Natural killer cell treated with Interleukin-12 subunit alpha and Interleukin-12 subunit beta and Interleukin-15 and Interleukin-18, amount 100 ng/mL, for 72 hours (primary cell): ENCODE results near the gene AUTS2. TPM values are rescaled to one million over a fixed set of nuclear protein-coding genes. Genes with fewer than 3 reads are reported as not detected.

ENCODE experiments used
- ATAC-seq, 2 donors: fragments of 150-1000 bp; cut with Tn5 transposase in 1 of 2; sonication (Bioruptor Pico), chemical (Tn5 transposase) in 1 of 2; 2 replicates each; pipeline ENCODE4 v1.10.0; 2021
- DNase-seq: peaks from one replicate; pipeline ENCODE4 v3.0.0; 2022; ENCODE audit warnings: low spot score
- H3K27ac Mint-ChIP-seq, 2 donors: 1 replicate in 1 of 2; 2 replicates in 1 of 2; pipeline ENCODE4 v1.8.0; 2022; ENCODE audit warnings: mixed read lengths in 2 of 2, mild to moderate bottlenecking in 1 of 2, moderate library complexity in 1 of 2
- H3K27me3 Mint-ChIP-seq, 2 donors: 1 replicate in 1 of 2; 2 replicates in 1 of 2; pipeline ENCODE4 v1.8.0; 2022; ENCODE audit warnings: mixed read lengths in 2 of 2
- H3K36me3 Mint-ChIP-seq: one replicate; pipeline ENCODE4 v1.8.0; 2022; ENCODE audit warnings: mixed read lengths
- H3K4me1 Mint-ChIP-seq, 2 donors: 1 replicate in 1 of 2; 2 replicates in 1 of 2; pipeline ENCODE4 v1.8.0; 2022; ENCODE audit warnings: low read depth in 2 of 2, mixed read lengths in 2 of 2, mild to moderate bottlenecking in 1 of 2
- H3K4me3 Mint-ChIP-seq: one replicate; pipeline ENCODE4 v1.8.0; 2022; ENCODE audit warnings: mixed read lengths
- H3K9me3 Mint-ChIP-seq: 2 replicates; pipeline ENCODE4 v1.8.0; 2022; ENCODE audit warnings: mixed read lengths
- total RNA-seq, 2 donors: library from RNA; stranded (reverse); gene quantifications; one replicate each; pipeline ENCODE4 v1.2.3, GENCODE V29; 2022

Gene AUTS2
- total RNA-seq, 2 donors from 2014 or later: 14.3 to 43.0 TPM

DNA sequence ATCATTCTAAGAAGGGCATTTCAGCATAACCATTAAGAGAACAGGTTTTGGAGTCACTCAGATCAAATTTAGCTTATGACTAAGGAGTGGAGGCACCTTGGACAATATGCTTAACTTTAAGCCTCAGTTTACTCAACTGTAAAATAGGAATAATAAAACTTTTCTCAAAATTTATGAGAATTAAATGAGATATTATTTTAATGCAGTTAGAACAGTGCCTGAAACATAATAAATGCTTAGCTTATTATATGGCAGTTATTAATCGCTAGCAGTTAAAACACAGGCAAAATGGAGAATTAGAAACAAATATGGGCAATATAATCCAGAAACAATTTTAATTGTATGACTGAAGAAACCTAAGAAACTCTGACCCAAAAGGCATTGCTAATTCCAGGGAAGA, 2.9 kb upstream of the AUTS2 start:
- Mint-ChIP-seq H3K4me1 (peaks cover 6 to 14% of the 10 kb centered on the region in 2 donors), H3K4me3 (no peak overlapping the region), H3K9me3 (no peaks in the 10 kb centered on the region), H3K36me3 (no peaks in the 10 kb centered on the region), H3K27me3 (peaks cover 6% of the 10 kb centered on the region in 2 donors), H3K27ac (no peak overlapping the region)
- DNase-seq (no peak), ATAC-seq (no peak)

DNA sequence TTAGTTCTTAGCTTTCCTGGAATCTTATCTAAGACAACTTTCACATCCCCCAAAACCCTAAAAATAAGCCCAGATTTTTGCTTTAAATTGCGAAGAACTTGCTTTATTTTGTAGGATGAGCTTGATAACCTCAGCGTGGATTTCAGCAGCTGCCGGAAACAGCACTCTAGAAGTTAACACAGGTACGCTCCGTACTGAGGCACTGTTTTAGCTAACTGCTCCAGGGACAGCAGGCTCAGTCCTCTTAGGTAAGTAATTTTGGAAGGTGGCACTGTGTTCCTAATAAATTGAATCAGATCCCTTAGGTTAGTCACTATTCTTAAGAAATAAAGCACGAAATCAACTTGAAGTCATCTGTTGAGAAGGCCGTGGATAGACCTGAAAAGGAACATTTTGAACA, 2.2 kb upstream of the AUTS2 start:
- ATAC-seq (no peak), DNase-seq (no peak)
- no peak overlapping the region for H3K27ac Mint-ChIP-seq
- H3K4me1 Mint-ChIP-seq: peaks cover 7 to 14% of the 10 kb centered on the region in 2 donors
- no peak overlapping the region for H3K4me3 Mint-ChIP-seq
- no peaks in the 10 kb centered on the region for H3K36me3 Mint-ChIP-seq
- peaks cover 0 to 3% of the 10 kb centered on the region in 2 donors for H3K27me3 Mint-ChIP-seq
- H3K9me3 Mint-ChIP-seq: no peaks in the 10 kb centered on the region

DNA sequence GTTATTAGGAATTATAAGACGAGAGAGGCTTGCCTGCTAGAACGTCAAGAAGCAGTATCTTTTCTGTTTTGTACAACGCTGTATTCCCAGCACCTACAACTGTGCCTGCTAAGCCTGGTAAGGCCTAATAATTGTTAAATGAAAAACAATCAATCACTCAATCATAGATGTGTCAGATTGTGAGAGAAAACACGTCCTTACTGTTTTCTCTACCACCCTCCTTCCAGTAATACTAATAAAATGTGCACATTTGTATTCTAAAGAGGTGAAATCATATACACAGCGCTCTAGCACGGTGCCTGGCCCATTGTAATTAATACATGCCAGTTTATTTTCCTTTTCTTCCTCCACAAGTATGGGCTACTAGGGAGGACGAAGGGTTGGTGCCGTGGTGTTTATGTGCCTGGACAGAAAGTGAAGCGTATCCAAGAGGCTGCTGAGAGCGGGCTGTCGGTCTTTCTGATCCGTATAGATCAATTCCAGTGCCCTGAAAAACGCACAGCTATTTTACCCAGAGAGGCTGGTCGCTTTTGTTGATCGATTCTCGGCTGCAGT, 1.5 kb upstream of the AUTS2 start:
- Mint-ChIP-seq H3K4me3 (peak overlapping the region; percentile 72), H3K27ac (no peak overlapping the region), H3K36me3 (no peaks in the 10 kb centered on the region), H3K27me3 (peaks cover 0 to 3% of the 10 kb centered on the region in 2 donors), H3K4me1 (peaks cover 7 to 14% of the 10 kb centered on the region in 2 donors), H3K9me3 (no peaks in the 10 kb centered on the region)
- DNase-seq: no peak
- ATAC-seq: no peak

DNA sequence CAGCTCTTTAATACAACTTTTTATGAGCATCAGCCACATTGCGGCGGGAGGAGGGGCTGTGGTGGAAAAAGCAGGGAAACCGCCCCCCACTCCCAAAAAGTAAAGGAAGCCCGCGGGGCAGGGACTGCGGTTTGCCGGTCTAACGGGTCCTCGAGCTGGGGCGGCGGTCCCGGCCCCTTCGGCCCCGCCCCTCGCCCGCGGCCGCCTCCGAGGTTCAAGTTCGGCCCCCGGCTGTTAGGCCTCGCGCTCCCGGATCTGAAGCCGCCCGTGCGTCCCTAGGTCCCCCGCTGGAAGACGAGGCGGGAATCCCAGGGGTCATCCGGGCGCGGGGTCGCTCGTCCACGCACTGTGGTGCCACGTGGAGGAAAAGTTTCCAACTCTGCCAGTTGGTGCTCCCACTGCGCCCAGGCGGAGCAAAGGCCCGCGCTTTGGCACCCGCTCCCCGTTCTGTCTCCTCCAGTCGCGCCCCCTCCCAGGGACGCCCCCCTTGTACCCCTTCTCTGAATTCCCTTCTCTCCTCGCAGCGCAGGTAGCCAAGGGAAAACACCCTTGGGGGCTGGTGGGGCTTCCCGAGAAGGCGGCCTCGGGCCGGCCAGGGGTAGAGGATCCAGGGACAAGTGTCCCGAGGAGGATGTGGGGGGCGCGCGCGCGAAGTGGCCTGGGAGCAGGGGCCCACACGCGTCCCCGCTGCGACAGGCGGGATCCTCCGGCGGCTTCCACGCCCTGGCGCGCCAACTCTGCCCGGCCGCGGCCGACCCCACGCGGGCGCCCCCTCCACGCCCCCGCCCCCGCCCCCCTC, 798 bp upstream of the AUTS2 start:
- ATAC-seq (peak; percentile 2 to 7), DNase-seq (peak; percentile 64)
- Mint-ChIP-seq H3K36me3 (no peaks in the 10 kb centered on the region), H3K4me1 (peaks cover 7 to 14% of the 10 kb centered on the region in 2 donors), H3K9me3 (no peaks in the 10 kb centered on the region), H3K27ac (no peak overlapping the region), H3K4me3 (peak overlapping the region; percentile 72), H3K27me3 (peaks cover 0 to 3% of the 10 kb centered on the region in 2 donors)

DNA sequence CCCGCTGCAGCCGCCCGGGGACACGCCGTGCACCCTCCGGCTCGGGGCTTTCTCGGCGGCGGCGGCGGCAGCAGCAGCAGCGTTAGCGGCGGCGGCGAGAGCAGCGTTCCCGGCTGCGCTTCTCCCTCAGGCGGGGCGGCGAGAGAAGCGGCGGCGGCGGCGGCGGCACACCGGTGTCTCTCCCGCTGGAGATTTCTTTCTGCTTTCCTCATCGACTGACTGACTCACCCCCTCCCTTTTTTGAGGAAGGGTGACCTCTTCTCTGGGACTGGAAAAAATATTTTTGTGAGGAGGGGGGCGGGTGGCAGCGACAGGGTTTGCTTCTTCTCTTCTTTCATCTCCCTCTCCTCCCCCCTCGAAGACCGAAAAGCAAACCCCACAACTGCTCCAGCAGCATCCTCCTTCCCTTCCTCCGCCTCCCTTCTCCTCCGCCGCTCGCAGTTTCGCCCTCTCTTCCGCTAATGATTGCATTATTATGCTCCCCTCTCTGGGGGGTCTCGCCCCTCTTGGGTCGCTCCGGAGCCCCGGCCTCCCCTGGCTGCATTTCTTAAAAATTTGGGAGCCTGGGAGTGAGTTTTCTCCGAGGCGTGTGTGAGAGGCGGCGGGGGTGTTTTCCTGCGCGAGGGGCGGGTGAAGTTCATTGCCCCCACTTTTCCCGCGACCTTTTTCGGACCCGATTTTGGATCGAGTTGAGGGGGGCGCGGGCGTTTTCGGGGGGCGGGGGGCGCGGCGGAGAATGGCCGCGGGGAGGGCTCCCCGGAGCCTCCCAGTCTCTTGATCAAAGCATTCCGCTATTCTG, 411 bp downstream of the AUTS2 start:
- DNase-seq (no peak), ATAC-seq (no peak)
- no peaks in the 10 kb centered on the region for H3K9me3 Mint-ChIP-seq
- H3K36me3 Mint-ChIP-seq: no peaks in the 10 kb centered on the region
- H3K27ac Mint-ChIP-seq: peak overlapping the region; percentile 39 to 65
- peaks cover 7 to 14% of the 10 kb centered on the region in 2 donors for H3K4me1 Mint-ChIP-seq
- H3K27me3 Mint-ChIP-seq: peaks cover 0 to 3% of the 10 kb centered on the region in 2 donors
- no peak overlapping the region for H3K4me3 Mint-ChIP-seq

DNA sequence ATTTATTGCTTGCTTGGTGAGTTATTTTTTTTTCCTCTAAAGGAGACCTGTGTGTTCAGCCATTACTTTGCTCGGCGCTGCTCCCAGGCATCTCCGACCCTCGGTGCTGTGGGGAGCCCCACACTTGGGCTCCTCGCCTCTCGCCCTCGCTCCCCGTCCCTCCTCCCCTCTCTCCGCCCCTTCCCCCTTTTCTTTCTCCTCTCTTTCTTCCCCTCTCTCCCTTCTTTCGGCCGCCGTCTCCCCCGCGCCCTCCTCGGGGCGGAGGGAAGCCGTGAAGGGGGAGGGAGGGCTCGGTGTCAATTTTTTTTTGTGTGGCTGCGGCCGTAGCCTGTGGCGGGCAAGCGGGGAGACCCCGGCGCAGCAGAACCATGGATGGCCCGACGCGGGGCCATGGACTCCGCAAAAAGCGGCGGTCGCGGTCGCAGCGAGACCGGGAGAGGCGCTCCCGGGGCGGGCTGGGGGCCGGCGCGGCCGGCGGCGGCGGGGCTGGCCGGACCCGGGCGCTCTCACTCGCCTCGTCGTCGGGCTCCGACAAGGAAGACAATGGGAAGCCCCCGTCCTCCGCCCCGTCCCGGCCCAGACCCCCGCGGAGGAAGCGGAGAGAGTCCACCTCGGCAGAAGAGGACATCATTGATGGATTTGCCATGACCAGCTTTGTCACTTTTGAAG, 1.1 kb downstream of the AUTS2 start:
- H3K4me1 Mint-ChIP-seq: peaks cover 7 to 14% of the 10 kb centered on the region in 2 donors
- H3K9me3 Mint-ChIP-seq: no peaks in the 10 kb centered on the region
- H3K27me3 Mint-ChIP-seq: peaks cover 0 to 3% of the 10 kb centered on the region in 2 donors
- no peak for ATAC-seq
- peak overlapping the region in 1 of 2 donors; percentile 65 for H3K27ac Mint-ChIP-seq
- no peaks in the 10 kb centered on the region for H3K36me3 Mint-ChIP-seq
- DNase-seq: no peak
- H3K4me3 Mint-ChIP-seq: no peak overlapping the region

DNA sequence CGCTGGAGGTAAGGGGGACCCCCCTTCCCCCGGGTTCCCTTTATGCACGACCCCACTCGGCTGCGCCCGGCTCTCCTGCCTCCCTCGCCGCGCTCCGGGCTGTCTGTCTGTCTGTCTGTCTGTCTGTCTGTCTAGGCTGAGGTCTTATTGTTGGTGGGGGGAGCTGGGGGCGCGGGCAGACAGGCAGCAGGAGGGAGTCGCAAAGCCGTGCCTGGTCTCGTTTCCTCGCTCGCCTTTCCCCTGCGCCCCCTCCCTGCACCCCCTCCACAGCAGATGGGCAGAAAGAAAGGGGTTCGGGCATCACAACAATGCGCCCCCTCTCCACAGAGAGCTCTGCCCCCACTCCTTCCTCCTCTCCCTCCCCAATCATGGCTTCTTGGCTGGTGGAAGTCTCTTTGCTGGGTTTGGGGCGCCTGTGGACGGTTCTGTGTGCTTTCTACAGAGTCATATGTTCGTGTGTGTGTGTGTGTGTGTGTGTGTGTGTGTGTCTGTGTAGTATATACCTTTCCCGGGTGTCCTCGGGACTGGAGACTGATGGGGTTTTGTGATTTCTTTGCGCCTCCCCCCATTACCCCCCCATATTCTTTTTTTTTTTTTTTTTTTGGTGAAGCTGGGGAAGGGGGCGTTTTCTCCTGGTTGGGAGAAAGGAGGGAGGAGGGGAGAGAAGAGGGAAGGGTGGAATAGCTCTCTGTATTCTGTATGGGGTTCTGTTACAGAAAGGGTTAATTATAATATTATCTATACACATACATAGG, 1.9 kb downstream of the AUTS2 start:
- Mint-ChIP-seq H3K27me3 (peaks cover 0 to 3% of the 10 kb centered on the region in 2 donors), H3K27ac (peak overlapping the region; percentile 44 to 53), H3K36me3 (no peaks in the 10 kb centered on the region), H3K9me3 (no peaks in the 10 kb centered on the region), H3K4me1 (peaks cover 7 to 14% of the 10 kb centered on the region in 2 donors), H3K4me3 (no peak overlapping the region)
- no peak for ATAC-seq
- no peak for DNase-seq

DNA sequence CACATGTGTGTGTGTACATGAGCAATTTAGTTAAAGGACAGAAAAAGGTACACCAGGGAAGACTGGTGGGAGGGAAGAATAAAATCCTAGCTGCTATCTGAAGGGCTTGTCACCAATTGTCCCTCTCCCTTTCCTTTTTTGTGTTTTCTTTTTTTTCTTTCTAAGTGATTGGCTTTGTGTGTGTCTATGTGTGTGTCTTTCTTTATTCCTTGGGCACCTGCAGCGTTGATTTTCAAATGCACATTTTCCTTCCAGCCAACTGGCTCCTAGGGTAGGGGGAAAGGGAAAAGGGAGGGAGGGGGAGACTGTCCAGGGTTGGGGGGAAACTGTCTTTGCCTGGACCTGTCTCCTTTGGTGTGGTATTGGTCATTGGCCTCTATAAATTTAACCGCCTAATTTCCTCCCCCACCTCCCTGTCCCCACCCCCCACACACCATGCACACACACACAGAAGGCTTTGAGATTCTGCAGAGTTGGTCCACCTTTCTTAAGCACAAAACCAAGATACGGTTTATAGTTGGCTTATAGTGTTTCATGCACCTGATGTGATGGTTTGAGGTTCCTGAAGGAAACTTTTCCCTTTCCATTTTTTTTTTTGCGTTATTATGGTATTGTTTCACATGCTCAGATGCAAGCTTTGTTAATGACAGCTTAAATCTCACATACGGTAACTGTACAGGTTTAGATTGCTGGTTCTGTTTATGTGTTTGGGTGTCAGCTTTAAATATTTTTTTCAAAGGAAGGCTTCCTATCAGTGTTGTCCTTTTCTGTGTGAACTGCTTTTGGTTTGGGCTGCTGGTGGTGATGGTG, 2.6 kb downstream of the AUTS2 start:
- H3K27ac Mint-ChIP-seq: no peak overlapping the region
- ATAC-seq: no peak
- H3K36me3 Mint-ChIP-seq: no peaks in the 10 kb centered on the region
- no peak overlapping the region for H3K4me3 Mint-ChIP-seq
- peaks cover 7 to 14% of the 10 kb centered on the region in 2 donors for H3K4me1 Mint-ChIP-seq
- no peaks in the 10 kb centered on the region for H3K9me3 Mint-ChIP-seq
- peaks cover 0 to 3% of the 10 kb centered on the region in 2 donors for H3K27me3 Mint-ChIP-seq
- no peak for DNase-seq

DNA sequence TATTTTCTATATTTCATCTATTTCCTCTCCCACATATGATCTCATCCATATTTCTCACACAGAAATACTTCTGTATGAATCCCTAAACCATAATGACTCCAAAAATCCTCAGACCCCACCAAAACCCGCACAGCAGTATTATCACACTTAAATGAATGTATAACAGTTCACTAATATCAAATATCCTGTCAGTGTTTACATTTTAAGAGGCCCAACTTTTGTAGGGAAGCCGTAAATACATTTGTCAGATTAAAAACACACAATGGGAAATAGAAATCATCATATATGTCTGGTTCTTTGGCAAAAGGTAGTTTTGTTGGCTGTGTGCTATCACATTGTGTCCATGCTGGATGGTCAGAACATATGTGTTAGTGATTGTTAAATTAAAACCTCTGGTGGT, 4.2 kb downstream of the AUTS2 start:
- DNase-seq: no peak
- peaks cover 0 to 7% of the 10 kb centered on the region in 2 donors for H3K27me3 Mint-ChIP-seq
- no peak overlapping the region for H3K4me3 Mint-ChIP-seq
- no peak for ATAC-seq
- H3K9me3 Mint-ChIP-seq: no peaks in the 10 kb centered on the region
- H3K4me1 Mint-ChIP-seq: peaks cover 7 to 9% of the 10 kb centered on the region in 2 donors
- H3K36me3 Mint-ChIP-seq: no peaks in the 10 kb centered on the region
- H3K27ac Mint-ChIP-seq: no peak overlapping the region

DNA sequence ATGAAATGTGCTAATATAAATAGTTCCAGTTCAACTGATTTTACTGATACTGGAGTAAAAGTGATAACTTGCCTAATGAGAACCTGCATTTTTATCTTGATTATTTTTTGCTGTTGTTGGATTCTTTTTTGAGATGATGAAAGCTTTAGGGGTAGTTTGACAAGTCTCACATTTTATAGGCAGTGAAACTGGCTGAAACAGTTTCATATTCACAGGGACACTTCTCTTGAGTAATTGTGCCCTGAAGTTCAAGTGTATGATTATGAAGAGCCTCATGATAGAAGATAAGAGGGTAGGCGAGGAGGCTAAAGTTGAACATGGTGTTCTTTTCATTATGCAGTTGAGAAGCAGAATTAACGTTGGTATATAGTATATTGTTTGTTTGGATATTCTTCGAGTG, 5.1 kb downstream of the AUTS2 start:
- H3K27ac Mint-ChIP-seq: no peak overlapping the region
- no peaks in the 10 kb centered on the region for H3K36me3 Mint-ChIP-seq
- H3K27me3 Mint-ChIP-seq: peaks cover 0 to 7% of the 10 kb centered on the region in 2 donors
- no peak overlapping the region for H3K4me3 Mint-ChIP-seq
- no peak for DNase-seq
- H3K9me3 Mint-ChIP-seq: no peaks in the 10 kb centered on the region
- peak; percentile 59 to 70 for ATAC-seq
- H3K4me1 Mint-ChIP-seq: peaks cover 7 to 9% of the 10 kb centered on the region in 2 donors

DNA sequence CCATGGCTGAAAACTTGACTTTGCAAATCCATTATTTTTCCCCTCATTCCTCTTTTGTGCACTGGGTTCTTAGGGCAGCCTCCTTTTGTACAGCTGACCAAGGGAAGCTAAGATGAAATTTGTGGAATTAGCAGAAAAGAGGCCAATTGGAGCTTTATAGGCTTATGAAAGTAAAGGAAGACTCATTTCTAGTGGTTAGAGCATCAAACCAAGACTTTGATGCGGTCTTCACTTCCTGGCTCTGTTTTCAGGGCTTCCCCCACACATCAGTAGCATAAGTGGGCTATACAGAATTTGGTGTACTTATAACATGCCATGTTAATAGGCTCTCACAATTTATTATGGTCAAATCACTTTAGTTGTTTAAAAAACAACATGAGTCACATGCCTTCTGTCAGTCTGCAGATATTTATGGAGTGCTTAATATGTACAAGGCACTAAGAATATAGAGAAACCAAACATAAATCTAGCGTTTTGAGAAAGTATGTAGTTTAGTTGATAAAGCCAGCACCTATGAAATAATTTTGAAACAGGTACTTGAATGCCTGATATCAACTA, 5.7 kb downstream of the AUTS2 start:
- DNase-seq: no peak
- no peaks in the 10 kb centered on the region for H3K36me3 Mint-ChIP-seq
- peaks cover 7 to 9% of the 10 kb centered on the region in 2 donors for H3K4me1 Mint-ChIP-seq
- peak; percentile 85 to 90 for ATAC-seq
- H3K4me3 Mint-ChIP-seq: no peak overlapping the region
- no peaks in the 10 kb centered on the region for H3K9me3 Mint-ChIP-seq
- H3K27me3 Mint-ChIP-seq: peaks cover 0 to 7% of the 10 kb centered on the region in 2 donors
- no peak overlapping the region for H3K27ac Mint-ChIP-seq

DNA sequence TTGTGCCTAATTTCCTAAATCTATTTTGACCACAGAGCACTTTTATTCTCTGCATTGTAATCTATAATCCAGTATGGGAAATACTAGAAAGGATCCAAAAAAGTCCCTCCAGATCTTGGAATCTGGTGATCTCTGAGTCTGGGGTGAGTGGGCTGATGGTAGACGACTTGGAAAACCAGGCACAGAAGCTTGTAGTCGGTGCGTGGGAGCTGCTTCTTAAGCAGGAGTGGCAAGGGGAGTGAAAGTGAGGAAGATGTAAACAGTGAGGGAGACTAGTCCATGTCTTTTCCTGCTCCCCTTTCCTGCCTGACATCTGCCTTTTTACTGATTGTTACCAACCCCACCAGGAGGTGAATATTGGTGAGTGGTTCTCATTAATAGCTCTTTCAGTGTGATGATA, 6.8 kb downstream of the AUTS2 start:
- H3K4me3 Mint-ChIP-seq: no peak overlapping the region
- ATAC-seq (no peak), DNase-seq (no peak)
- H3K27me3 Mint-ChIP-seq: peaks cover 0 to 6% of the 10 kb centered on the region in 2 donors
- no peaks in the 10 kb centered on the region for H3K36me3 Mint-ChIP-seq
- H3K9me3 Mint-ChIP-seq: no peaks in the 10 kb centered on the region
- peaks cover 3 to 4% of the 10 kb centered on the region in 2 donors for H3K4me1 Mint-ChIP-seq
- no peak overlapping the region for H3K27ac Mint-ChIP-seq
